Activated naive CD4-positive, alpha-beta T cell treated with anti-CD3 and anti-CD28 coated beads, Interleukin-2, amount 50 U/mL, for 24 hours (primary cell): ENCODE measurements around the gene RAP1GAP.
"Not testable (repeated sequence)": the region's sequence is repeated elsewhere in the genome, so short reads cannot be mapped to it uniquely, and the experiment has no call there.

ENCODE experiments used
- H3K27ac Mint-ChIP-seq: one replicate; pipeline ENCODE4 v1.8.0; 2021; ENCODE audit warnings: mild to moderate bottlenecking, mixed read lengths
- H3K27me3 Mint-ChIP-seq: one replicate; pipeline ENCODE4 v1.8.0; 2021; ENCODE audit warnings: mixed read lengths
- H3K36me3 Mint-ChIP-seq: one replicate; pipeline ENCODE4 v1.8.0; 2021; ENCODE audit warnings: mixed read lengths
- H3K4me1 Mint-ChIP-seq: one replicate; pipeline ENCODE4 v1.8.0; 2021; ENCODE audit warnings: mixed read lengths
- H3K4me3 Mint-ChIP-seq: one replicate; pipeline ENCODE4 v1.8.0; 2021; ENCODE audit warnings: mild to moderate bottlenecking, mixed read lengths
- H3K9me3 Mint-ChIP-seq: one replicate; pipeline ENCODE4 v1.8.0; 2021; ENCODE audit warnings: mixed read lengths

The RAP1GAP gene

DNA sequence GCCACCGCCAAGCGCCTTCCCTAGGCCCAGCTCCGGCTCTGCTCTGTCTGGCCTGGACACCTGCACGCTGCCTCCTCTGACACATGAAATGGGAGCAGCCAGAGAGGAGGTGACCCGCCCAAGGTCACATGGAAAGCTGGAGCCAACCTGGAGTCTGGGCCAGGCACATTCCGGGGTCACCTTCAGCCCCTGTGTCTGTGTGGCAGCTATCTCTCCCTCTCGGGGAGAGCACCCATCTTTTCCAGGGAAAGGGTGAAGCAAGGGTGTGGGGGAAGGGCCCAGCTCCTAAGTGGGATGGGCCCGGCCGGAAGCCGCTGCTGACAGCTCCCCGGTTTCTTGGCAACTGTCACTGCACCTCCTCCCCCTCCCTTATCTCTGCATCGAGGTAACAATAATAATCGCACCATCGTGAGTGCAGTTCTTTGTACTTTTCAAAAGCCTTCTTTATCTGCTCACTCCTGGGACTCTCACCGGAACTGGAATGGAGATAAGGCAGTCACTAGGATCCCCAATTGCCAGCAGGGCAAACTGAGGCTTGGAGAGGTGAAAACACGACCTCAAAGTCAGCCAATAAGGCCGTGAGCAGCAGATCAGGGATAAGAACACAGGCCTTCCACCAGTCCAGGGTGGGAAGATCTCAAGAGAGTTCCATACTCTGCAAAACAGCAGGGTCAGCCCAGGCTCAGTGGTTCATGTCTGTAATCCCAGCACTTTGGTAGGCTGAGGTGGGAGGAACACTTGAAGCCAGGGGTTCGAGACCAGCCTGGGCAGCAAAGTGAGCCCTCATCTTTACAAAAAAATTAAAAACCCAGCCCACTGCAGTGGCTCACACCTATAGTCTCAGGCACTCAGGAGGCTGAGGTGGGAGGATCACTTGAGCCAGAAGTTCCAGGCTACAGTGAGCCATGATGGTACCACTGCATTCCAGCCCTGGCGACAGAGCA lies 36.9 kb downstream of the RAP1GAP start:
- no peaks in the 10 kb centered on the region for H3K27me3 Mint-ChIP-seq
- no peaks in the 10 kb centered on the region for H3K9me3 Mint-ChIP-seq
- no peaks in the 10 kb centered on the region for H3K36me3 Mint-ChIP-seq
- H3K4me3 Mint-ChIP-seq, result no peak overlapping the region
- no peaks in the 10 kb centered on the region for H3K4me1 Mint-ChIP-seq
- no peak overlapping the region for H3K27ac Mint-ChIP-seq

DNA sequence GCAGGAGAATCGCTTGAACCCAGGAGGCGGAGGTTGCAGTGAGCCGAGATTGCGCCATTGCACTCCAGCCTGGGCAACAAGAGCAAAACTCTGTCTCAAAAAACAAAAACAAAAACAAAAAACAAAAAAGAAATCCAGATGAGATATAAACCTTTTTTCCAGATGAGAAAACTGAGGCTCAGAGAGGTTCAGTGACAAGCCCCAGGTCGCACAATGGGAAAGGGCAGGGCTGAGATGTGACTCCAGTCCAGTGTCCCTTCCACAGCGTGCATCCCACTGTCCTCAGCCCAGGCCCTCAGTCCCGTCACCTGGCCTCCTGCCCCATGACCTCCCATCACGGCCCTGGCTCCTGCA lies 37.6 kb downstream of the RAP1GAP start:
- H3K36me3 Mint-ChIP-seq, H3K27ac Mint-ChIP-seq, H3K4me1 Mint-ChIP-seq, H3K4me3 Mint-ChIP-seq, H3K9me3 Mint-ChIP-seq, H3K27me3 Mint-ChIP-seq: not testable (repeated sequence)

DNA sequence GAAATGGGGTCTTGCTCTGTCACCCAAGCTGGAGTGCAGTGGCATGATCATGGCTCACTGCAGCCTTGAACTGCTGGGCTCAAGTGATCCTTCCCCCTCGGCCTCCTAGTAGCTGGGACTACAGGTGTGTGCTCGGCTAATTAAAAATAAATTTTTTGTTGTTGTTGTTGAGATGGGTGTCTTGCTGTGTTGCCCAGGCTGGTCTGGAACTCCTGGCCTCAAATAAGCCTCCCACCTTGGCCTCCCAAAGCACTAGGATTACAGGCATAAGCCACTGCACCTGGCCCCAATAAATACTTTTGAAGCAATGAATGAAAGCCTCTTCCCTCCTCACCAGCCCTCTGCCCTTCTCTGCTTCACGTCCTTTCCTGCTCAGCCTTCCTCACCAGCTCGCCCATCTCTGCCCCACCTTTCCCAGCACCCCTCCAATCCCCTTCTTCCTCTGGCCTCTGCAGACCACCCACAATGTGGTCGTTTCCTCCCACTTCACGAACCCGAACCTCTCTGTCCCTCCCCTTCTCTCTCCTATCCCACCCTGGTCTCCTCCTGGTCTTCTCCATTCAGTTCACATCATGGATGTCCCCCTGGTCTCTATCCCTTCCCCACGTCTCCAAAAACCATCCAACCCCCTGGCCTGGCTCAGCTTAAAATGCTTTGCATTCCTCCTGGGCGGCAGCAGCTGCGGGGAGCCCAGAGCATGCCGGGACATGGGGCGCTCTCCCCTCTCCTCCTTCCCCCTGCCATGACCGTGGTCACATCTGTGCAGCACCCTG lies 38.4 kb downstream of the RAP1GAP start:
- Mint-ChIP-seq H3K9me3 (no peaks in the 10 kb centered on the region), H3K27me3 (no peaks in the 10 kb centered on the region), H3K36me3 (no peaks in the 10 kb centered on the region), H3K4me3 (no peak overlapping the region), H3K27ac (no peak overlapping the region), H3K4me1 (no peaks in the 10 kb centered on the region)

DNA sequence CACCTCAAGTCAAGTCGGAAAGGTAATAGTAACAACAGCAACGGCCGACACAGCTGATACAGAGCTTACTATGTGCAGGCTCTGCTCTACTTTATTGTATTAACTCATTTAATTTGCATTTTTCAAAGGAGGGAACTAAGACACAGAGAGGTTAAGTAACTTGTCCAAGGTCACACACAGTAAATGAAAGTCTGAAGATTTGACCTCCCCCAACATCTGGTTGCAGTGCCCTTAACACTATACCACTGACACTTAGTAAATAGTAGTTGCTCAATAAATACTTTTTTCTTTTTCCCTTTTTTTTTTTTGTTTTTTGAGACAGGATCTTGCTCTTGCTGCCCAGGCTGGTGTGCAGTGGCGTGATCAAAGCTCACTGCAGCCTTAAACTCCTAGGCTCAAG lies 39.2 kb downstream of the RAP1GAP start:
- Mint-ChIP-seq H3K4me1 (no peaks in the 10 kb centered on the region), H3K27ac (no peak overlapping the region), H3K36me3 (no peaks in the 10 kb centered on the region), H3K4me3 (no peak overlapping the region), H3K27me3 (no peaks in the 10 kb centered on the region), H3K9me3 (no peaks in the 10 kb centered on the region)

DNA sequence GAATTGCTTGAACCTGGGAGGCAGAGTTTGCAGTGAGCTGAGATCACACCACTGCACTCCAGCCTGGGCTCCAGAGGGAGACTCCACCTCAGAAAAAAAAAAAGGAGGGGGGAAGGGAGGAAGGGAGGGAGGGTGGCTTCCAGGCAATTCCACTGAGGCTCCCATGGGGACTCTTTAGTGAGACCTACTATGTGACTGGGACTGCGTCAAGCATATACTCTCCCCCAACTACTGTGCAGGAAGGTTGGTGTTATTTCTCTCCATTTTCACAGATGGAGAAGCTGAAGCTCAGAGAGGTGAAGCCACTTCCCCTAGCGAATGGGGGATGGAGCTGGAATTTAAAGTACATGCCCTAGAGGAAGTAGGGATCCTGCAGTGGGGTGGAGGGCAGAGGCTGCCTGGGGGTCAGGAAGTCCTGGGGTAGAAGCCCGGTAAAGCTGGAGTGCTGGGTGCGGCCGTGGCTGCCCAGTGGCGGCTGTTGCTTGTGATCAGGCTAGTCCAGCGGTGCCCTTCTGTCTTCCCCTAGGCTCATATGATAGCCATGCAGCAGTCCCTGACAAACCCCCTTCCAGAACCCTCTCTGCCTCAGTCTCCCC lies 40.3 kb downstream of the RAP1GAP start:
- Mint-ChIP-seq H3K9me3 (no peaks in the 10 kb centered on the region), H3K36me3 (no peaks in the 10 kb centered on the region), H3K4me1 (no peaks in the 10 kb centered on the region), H3K27ac (no peak overlapping the region), H3K4me3 (no peak overlapping the region), H3K27me3 (no peaks in the 10 kb centered on the region)

DNA sequence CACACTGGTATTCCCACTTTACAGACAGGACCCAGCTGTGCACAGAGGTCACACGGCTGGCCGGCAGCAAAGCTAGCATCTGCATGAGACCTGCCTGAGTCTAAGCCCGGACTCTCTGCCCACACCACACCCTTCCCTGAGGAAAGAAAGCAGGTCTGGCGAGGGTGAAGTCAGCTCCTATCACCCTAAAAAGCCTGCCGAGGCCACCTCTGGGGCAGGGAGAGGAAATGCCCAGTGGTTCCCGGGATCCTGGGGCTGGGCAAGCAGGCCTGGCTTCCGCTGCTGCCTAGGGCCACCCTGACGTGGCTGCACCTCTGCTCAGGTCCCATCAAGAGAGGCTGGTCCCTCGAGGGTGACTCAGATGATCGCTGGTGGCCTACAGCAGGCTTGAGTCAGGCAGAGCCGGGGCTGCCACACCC lies 42.2 kb downstream of the RAP1GAP start:
- Mint-ChIP-seq H3K4me1 (peaks cover 4% of the 10 kb centered on the region), H3K36me3 (no peaks in the 10 kb centered on the region), H3K27me3 (peaks cover 2% of the 10 kb centered on the region), H3K27ac (no peak overlapping the region), H3K4me3 (no peak overlapping the region), H3K9me3 (no peaks in the 10 kb centered on the region)

DNA sequence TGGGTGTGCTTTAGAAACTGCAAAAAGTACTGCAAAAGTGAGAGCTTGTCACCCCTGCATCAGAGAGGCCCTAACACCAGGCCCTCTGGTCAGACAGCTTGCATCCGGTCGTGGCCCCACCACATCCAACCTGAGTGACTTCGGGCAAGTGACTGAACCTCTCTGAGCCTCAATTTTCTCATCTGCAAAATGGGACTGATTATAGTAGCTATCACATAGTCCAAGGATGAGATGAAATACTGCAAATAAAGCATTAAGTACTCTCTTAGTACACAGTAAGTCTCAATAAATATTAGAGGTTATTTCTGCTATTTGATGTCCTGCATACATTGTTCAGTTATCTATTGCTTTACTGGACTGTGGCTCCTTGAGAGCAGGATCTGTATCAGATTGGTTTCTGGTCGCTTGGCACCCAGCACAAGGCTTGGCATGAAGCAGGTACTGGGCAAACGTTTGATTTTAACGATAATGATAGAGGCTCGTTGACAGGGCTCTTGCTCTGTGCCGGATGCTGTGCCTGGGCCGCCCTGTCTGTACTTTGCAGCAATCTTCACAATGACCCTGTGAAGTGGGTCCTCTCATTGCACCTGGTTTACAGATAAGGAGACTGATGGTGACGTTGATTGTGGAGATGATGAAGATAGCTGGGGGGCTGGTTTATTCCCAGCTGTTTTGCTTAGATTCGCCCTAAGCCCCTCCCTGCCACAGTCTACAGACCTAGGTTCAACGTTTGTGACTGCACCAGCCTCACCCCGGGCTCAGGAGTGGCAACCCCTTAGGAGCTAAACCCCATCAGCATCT lies 43.6 kb downstream of the RAP1GAP start:
- Mint-ChIP-seq H3K36me3 (no peaks in the 10 kb centered on the region), H3K9me3 (no peaks in the 10 kb centered on the region), H3K4me1 (peaks cover 9% of the 10 kb centered on the region), H3K27ac (no peak overlapping the region), H3K27me3 (peaks cover 9% of the 10 kb centered on the region), H3K4me3 (no peak overlapping the region)

DNA sequence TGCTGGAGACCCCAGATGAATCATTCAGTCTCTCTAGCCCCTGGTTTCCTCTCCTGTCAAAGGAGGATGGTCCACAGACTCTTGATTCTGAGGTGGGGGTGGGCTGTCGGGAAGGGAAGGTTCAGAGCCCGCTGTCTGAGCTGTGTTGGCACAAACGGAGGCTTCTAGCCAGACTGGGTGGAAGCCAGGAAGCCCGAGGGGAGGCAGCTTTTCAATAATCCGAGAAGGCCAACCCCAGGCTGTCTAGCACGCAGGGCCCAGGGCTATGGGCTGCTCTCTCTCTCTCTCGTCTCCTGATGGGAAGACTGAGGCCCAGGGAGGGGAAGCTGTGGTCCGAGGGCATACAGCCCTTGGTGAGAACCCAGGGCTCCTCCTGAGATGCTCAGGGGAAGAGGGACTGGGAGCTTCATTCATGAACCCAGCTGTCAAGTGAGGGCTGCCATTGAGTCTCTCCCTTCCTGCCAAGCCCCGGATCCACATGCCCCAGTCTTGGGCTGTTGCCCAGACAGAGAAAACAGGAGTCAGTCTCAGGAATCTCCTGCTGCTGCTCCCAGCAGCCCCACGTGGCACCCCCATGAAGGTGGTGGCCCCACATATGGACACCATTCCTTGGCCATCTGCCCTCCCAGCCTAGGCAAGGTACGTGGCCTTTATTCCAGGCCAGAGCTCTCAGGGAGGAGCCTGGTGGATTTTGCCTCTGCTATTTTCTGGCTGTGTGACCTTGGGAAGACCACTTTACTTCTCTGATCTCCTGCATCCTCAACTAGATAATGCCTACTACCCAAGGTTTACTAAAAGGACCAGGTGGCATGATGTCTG lies 44.4 kb downstream of the RAP1GAP start:
- H3K4me3 Mint-ChIP-seq, result no peak overlapping the region
- peaks cover 9% of the 10 kb centered on the region for H3K27me3 Mint-ChIP-seq
- H3K9me3 Mint-ChIP-seq, result no peaks in the 10 kb centered on the region
- peaks cover 9% of the 10 kb centered on the region for H3K4me1 Mint-ChIP-seq
- H3K27ac Mint-ChIP-seq, result no peak overlapping the region
- no peaks in the 10 kb centered on the region for H3K36me3 Mint-ChIP-seq

DNA sequence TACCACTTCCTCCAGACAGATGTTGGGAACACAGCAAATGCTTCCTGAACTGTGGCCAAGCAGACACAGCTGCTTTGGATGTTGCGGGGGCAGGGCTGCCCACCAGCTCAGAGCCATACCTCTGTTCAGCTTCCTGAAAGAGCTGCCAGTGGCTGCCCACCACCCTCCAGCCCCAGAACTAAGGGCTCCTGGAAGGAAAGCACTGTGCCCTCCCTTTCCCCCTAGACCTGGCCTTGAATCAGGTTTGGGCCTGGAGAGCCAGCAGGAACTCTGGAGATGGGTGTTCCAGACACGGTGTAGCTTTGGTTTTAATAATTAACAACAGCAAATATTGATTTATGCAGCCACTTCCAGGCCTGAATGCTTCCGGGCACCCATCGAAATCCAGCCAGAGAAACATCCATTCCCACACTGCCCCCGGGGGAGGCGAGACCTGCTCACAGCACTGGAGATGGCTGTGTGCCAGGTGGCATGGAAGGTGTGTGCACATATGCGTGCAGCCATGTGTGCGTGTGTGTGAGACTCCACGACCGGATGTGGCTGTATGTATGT lies 45.7 kb downstream of the RAP1GAP start:
- Mint-ChIP-seq H3K4me3 (no peak overlapping the region), H3K9me3 (no peaks in the 10 kb centered on the region)

DNA sequence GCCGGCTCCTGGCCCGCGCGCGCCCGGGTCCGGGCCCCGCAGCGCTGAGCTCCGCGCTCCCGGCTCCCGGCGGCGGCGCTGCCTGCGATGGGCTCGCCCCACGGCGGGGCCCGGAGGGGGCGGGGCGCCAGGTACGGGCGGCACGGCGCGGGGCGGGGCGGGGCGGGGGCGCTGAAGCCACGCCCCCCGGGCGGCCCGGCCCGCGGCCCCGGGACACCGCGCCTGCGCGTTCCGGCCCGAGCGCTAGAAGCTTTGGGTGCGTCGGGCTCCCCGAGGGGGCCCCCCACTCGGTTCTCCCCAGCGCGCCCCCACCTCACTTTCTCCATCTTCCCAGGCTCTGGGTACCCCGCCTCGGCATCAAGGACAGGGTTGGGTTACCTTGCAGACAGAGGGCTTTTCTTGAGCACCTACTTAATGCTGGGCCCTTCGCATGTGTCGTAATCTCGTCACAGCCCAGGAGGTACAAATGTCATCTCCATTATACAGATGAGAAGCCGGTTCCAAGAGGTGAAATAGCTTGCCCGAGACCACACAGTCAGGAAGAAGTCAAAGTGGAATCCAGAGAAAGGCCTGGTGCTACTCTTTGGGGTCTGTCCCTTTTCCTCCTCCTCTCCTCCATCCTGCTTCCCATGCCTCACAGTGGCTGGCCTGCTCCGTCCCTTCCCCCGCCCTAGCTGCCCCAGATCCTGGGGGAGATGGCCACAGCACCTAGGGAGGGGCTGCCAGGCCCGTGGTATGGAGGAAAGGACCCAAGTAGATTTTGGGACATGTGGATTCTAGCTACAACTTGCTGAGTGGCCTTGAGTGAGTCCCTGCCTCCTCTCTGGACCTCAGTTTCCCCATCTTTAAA lies 46.5 kb downstream of the RAP1GAP start:
- Mint-ChIP-seq H3K4me3 (peak overlapping the region; percentile 79), H3K36me3 (no peaks in the 10 kb centered on the region)

More for the DNA sequence above, 45.7 kb downstream of the RAP1GAP start:
- Mint-ChIP-seq H3K27ac (no peak overlapping the region), H3K4me1 (peaks cover 9% of the 10 kb centered on the region), H3K27me3 (peaks cover 9% of the 10 kb centered on the region), H3K36me3 (no peaks in the 10 kb centered on the region)

DNA sequence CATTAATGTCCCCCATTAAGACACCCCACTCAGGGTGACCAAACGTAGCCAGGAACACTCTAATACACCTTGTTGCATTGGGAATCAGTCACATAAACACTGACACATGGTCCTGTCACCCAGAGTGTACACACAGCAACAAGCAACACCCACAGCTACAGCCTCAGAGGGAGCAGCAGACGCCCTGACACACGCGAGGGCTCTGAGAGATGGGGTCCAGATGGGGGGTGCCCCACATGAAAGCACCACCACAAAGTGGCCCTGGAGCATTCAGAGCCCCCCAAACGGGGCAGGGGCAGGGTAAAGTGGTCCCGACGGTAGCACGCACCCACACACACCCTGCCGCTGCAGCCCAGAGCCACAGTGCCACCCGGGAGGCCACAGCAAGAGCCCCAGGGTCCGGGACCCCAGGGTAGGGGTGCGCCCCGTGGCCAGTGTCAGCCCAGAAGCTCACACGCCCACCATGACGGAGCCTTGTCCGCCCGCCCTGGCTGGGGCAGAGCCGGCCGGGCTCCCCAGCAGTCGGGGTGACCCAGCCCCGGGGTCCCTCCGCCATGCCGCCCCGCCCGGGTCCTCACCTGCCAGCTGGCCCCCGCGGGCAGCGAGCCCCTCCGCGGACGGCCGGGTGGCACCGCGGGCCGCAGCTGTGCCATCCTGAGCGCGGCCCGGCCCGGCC lies 47.3 kb downstream of the RAP1GAP start:
- Mint-ChIP-seq H3K4me1 (peaks cover 9% of the 10 kb centered on the region), H3K9me3 (no peaks in the 10 kb centered on the region), H3K27ac (no peak overlapping the region), H3K36me3 (no peaks in the 10 kb centered on the region), H3K4me3 (peak overlapping the region; percentile 68), H3K27me3 (peaks cover 9% of the 10 kb centered on the region)

More for the DNA sequence above, 46.5 kb downstream of the RAP1GAP start:
- H3K9me3 Mint-ChIP-seq, result no peaks in the 10 kb centered on the region
- H3K27me3 Mint-ChIP-seq, result peaks cover 9% of the 10 kb centered on the region
- peaks cover 9% of the 10 kb centered on the region for H3K4me1 Mint-ChIP-seq
- no peak overlapping the region for H3K27ac Mint-ChIP-seq

DNA sequence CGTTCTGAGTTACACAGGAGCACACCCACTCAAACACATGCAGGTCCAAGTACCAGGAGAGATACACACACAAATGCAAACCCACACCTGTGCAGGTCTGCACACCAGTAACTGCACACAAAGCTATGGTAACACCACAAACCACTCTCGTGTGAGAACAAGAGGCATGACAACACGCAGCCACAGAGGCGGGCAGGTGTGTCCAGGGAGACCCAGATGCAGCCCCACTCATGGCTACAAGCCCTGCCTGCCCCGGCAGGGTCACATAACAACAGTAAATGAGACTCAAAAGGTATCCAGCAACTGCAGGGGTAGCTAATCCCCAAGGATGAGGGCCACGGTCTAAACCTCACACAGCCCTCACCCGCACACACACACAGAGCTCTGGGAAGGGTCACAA lies 48.1 kb downstream of the RAP1GAP start:
- no peaks in the 10 kb centered on the region for H3K9me3 Mint-ChIP-seq
- no peaks in the 10 kb centered on the region for H3K36me3 Mint-ChIP-seq
- no peak overlapping the region for H3K27ac Mint-ChIP-seq
- H3K4me1 Mint-ChIP-seq, result peaks cover 9% of the 10 kb centered on the region
- H3K4me3 Mint-ChIP-seq, result peak overlapping the region; percentile 68
- peaks cover 9% of the 10 kb centered on the region for H3K27me3 Mint-ChIP-seq

DNA sequence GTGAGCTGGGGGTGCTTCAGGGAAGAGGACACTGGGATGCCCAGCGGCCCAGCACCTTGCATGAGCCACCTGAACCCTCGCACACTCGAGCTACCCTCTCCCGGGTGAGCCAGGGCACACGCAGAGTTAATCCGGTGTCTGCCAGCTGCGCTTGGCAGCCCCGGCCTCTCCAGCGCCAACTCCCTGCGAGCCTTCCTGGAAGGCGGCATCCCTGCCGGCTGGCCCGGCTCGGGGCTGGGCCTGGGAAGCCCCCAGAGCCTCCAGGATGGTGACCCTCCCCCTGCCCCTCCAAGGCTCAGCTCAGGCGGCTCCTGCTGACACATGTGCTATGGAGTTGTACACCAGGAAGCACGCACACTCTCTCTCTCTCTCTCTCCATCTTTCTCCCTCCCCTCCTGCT lies 48.7 kb downstream of the RAP1GAP start:
- no peak overlapping the region for H3K4me3 Mint-ChIP-seq
- H3K36me3 Mint-ChIP-seq, result no peaks in the 10 kb centered on the region
- peaks cover 9% of the 10 kb centered on the region for H3K4me1 Mint-ChIP-seq
- H3K27me3 Mint-ChIP-seq, result peaks cover 9% of the 10 kb centered on the region
- no peak overlapping the region for H3K27ac Mint-ChIP-seq
- no peaks in the 10 kb centered on the region for H3K9me3 Mint-ChIP-seq
